B cell (primary cell): ENCODE results near the gene ACTC1. TPM values are rescaled to one million over a fixed set of nuclear protein-coding genes. Genes with fewer than 3 reads are reported as not detected.

Experiments
- ATAC-seq: fragments of 200-7000 bp; cut with Tn5 transposase; one replicate; pipeline ENCODE4 v1.10.0; 2021; ENCODE audit warnings: low read depth, mild to moderate bottlenecking, moderate number of reproducible peaks, moderate library complexity
- CTCF ChIA-PET: fragments of 350-600 bp; sonication (Branson Sonifier 250); formaldehyde crosslinking; loops from one replicate; lab custom pipeline; 2021; ENCODE audit warnings: antibody characterized with exemption, inconsistent platforms; lab: Charles Lee
- POLR2A ChIA-PET: fragments of 350-600 bp; sonication (Branson Sonifier 250); formaldehyde crosslinking; loops from one replicate; lab custom pipeline; 2021; ENCODE audit warnings: antibody characterized with exemption; lab: Charles Lee
- DNase-seq: peaks from one replicate; pipeline ENCODE4 v3.0.0; 2013
- H2AFZ ChIP-seq: 2 replicates; pipeline ENCODE4 v1.6.1; 2012; ENCODE audit warnings: mild to moderate bottlenecking, low read depth, low read length; ENCODE audit not compliant: insufficient read depth, poor library complexity, severe bottlenecking
- H3K27ac ChIP-seq, 2 donors: 1 replicate in 1 of 2; 2 replicates in 1 of 2; pipeline ENCODE4 v1.5.1; 2012 to 2013; ENCODE audit warnings: low read length in 2 of 2, mild to moderate bottlenecking in 2 of 2, moderate library complexity in 1 of 2
- H3K27me3 ChIP-seq, 4 experiments: fragments of 200-600 bp in 1 of 4; sonication (generic) in 1 of 4; replicated peaks in 1 of 4; 1 replicate in 2 of 4; 2 replicates in 2 of 4; pipeline versions ENCODE4 v1.6.1 to v1.7.0; 2013 to 2016; ENCODE audit warnings: low read length in 3 of 4, mild to moderate bottlenecking in 2 of 4, mixed read lengths in 1 of 4, moderate library complexity in 1 of 4; ENCODE audit not compliant: insufficient read depth in 4 of 4, control insufficient read depth in 3 of 4; ENCODE audit errors: control extremely low read depth in 1 of 4
- H3K36me3 ChIP-seq, 2 experiments: replicated peaks in 1 of 2; 1 replicate in 1 of 2; 2 replicates in 1 of 2; pipeline versions ENCODE4 v1.6.1 to v1.7.1; 2013; ENCODE audit warnings: low read length in 1 of 2; ENCODE audit not compliant: insufficient read depth in 2 of 2, control insufficient read depth in 1 of 2; ENCODE audit errors: control extremely low read depth in 1 of 2, extremely low read depth in 1 of 2
- H3K4me1 ChIP-seq, 2 donors: fragments of 200-600 bp in 1 of 2; sonication (generic) in 1 of 2; 1 replicate in 1 of 2; 2 replicates in 1 of 2; pipeline versions ENCODE4 v1.5.1 to v1.6.1; 2013 to 2017; ENCODE audit warnings: low read length in 2 of 2; ENCODE audit not compliant: control insufficient read depth in 2 of 2, insufficient read depth in 2 of 2
- H3K4me2 ChIP-seq: replicated peaks from 2 replicates; pipeline ENCODE3; 2012; ENCODE audit warnings: mild to moderate bottlenecking, low read depth, low read length; ENCODE audit not compliant: poor library complexity, severe bottlenecking
- H3K4me3 ChIP-seq, 5 experiments: fragments of 200-600 bp in 1 of 5; sonication (generic) in 1 of 5; 1 replicate in 3 of 5; 2 replicates in 2 of 5; pipeline versions ENCODE4 v1.5.1 to v1.7.0; 2011 to 2016; ENCODE audit warnings: low read length in 4 of 5, mild to moderate bottlenecking in 4 of 5, low read depth in 2 of 5, control low read depth in 1 of 5, moderate library complexity in 1 of 5; ENCODE audit not compliant: insufficient read depth in 1 of 5; ENCODE audit errors: control extremely low read depth in 1 of 5, extremely low read depth in 1 of 5
- H3K79me2 ChIP-seq: fragments of 200-600 bp; sonication (generic); one replicate; pipeline ENCODE4 v1.6.0; 2016; ENCODE audit warnings: low read length; ENCODE audit not compliant: control insufficient read depth, insufficient read depth
- H3K9ac ChIP-seq: fragments of 200-600 bp; sonication (generic); 2 replicates; pipeline ENCODE4 v1.6.1; 2017; ENCODE audit warnings: mild to moderate bottlenecking, low read length, moderate library complexity
- H3K9me3 ChIP-seq, 3 donors: one replicate each; pipeline versions ENCODE4 v1.6.1 to v1.7.1; 2013; ENCODE audit warnings: low read length in 2 of 3; ENCODE audit not compliant: control insufficient read depth in 2 of 3, insufficient read depth in 1 of 3; ENCODE audit errors: control extremely low read depth in 1 of 3
- H4K20me1 ChIP-seq: 2 replicates; pipeline ENCODE4 v1.6.0; 2012; ENCODE audit warnings: mild to moderate bottlenecking, low read length; ENCODE audit not compliant: insufficient read depth, control insufficient read depth, poor library complexity, severe bottlenecking
- H3K27ac Mint-ChIP-seq: one replicate; pipeline ENCODE4 v1.8.0; 2021; ENCODE audit warnings: mixed read lengths
- H3K27me3 Mint-ChIP-seq: one replicate; pipeline ENCODE4 v1.8.0; 2021; ENCODE audit warnings: mixed read lengths
- H3K4me1 Mint-ChIP-seq: one replicate; pipeline ENCODE4 v1.8.0; 2021; ENCODE audit warnings: mixed read lengths
- H3K4me3 Mint-ChIP-seq: one replicate; pipeline ENCODE4 v1.8.0; 2021; ENCODE audit warnings: mixed read lengths
- H3K9me3 Mint-ChIP-seq: one replicate; pipeline ENCODE4 v1.8.0; 2022; ENCODE audit warnings: mixed read lengths; ENCODE audit not compliant: insufficient read depth
- CTCF ChIP-seq: fragments of 200-600 bp; IDR thresholded peaks from one replicate; pipeline ENCODE4 v1.8.0; 2022; ENCODE audit warnings: antibody characterized with exemption, mild to moderate bottlenecking
- EZH2 ChIP-seq: IDR thresholded peaks from 2 replicates; pipeline ENCODE4 v1.6.1; 2012; ENCODE audit warnings: borderline replicate concordance, low read depth, mild to moderate bottlenecking, moderate library complexity, low read length; ENCODE audit not compliant: insufficient read depth, poor library complexity, severe bottlenecking
- WGBS: methylation state at CpG from one replicate; pipeline ENCODE4 v1.1.5; 2013; ENCODE audit warnings: missing lambda C conversion rate; ENCODE audit not compliant: insufficient coverage; 5-methylcytosine and 5-hydroxymethylcytosine counted together
- intact Hi-C: fragments of 100-400 bp; cut with micrococcal nuclease; formaldehyde crosslinking; loops from one replicate; pipeline ENCODE4 v1.10.0; 2022
- polyA plus RNA-seq: library from polyadenylated mRNA; depleted of rRNA; stranded (reverse); fragments of >200 nt; gene quantifications from 2 replicates; pipeline ENCODE4 v1.2.3, GENCODE V29; 2012
- total RNA-seq, 2 donors: library from RNA; stranded (reverse); fragments of 120-200 nt in 1 of 2; gene quantifications; 1 replicate in 1 of 2; 2 replicates in 1 of 2; pipeline versions ENCODE4 v1.2.3 to v1.2.4, GENCODE V29; 2013 to 2022

The ACTC1 gene
- total and polyA plus RNA-seq, 2 donors (not counting 1 experiment from before 2014, with no cell fraction given) = not detected

- Histone ChIP-seq H3K4me1 (peaks cover 3% of the 10 kb centered on the region in 2 donors), H3K79me2 (no peaks in the 10 kb centered on the region), H3K4me3 (no peak overlapping the region), H3K9me3 (peaks cover 0 to under 1% (median 0%) of the 10 kb centered on the region in 3 donors), H3K36me3 (no peaks in the 10 kb centered on the region), H4K20me1 (no peaks in the 10 kb centered on the region), H2AFZ (no peak overlapping the region), H3K27me3 (peaks cover 0 to 19% (median 13%) of the 10 kb centered on the region in 4 experiments), H3K27ac (no peak overlapping the region), H3K9ac (no peak overlapping the region), H3K4me2 (no peak overlapping the region)
- intact Hi-C loops = no loop called here
- Mint-ChIP-seq H3K4me3 (no peak overlapping the region), H3K4me1 (peaks cover 3% of the 10 kb centered on the region), H3K27me3 (peaks cover 61% of the 10 kb centered on the region), H3K27ac (no peak overlapping the region), H3K9me3 (no peaks in the 10 kb centered on the region)
- ATAC-seq (no peak), DNase-seq (no peak)
- 71% methylated on average over 1 of the region's 3 CpGs for WGBS
- ChIA-PET CTCF (no interaction called here), POLR2A (no interaction called here)
- TF ChIP-seq EZH2 (no peak), CTCF (no peak)
Measured at GRCh38 chr15:34759347-34759746, 36.0 kb downstream of the ACTC1 start.

- H3K4me3 Mint-ChIP-seq = no peak overlapping the region
- intact Hi-C loops = no loop called here
- H3K9ac ChIP-seq = no peak overlapping the region
- no peaks in the 10 kb centered on the region for H3K79me2 ChIP-seq
- no peak overlapping the region for H3K4me3 ChIP-seq
- no peak overlapping the region for H3K27ac ChIP-seq
- H3K9me3 Mint-ChIP-seq = no peaks in the 10 kb centered on the region
- H3K27me3 Mint-ChIP-seq = peaks cover 68% of the 10 kb centered on the region
- H3K4me2 ChIP-seq = no peak overlapping the region
- ChIA-PET POLR2A (no interaction called here), CTCF (no interaction called here)
- H4K20me1 ChIP-seq = no peaks in the 10 kb centered on the region
- H3K27ac Mint-ChIP-seq = no peak overlapping the region
- no peak overlapping the region for H2AFZ ChIP-seq
- DNase-seq (no peak), ATAC-seq (no peak)
- H3K36me3 ChIP-seq = no peaks in the 10 kb centered on the region
- peaks cover 6% of the 10 kb centered on the region for H3K4me1 Mint-ChIP-seq
- WGBS = no CpG with 5 or more reads among the region's 3 CpGs
- H3K4me1 ChIP-seq = peaks cover 3% of the 10 kb centered on the region in 2 donors
- TF ChIP-seq EZH2 = no peak
- TF ChIP-seq CTCF = no peak
- H3K9me3 ChIP-seq = peaks cover 0 to 11% (median 0%) of the 10 kb centered on the region in 3 donors
- peaks cover 0 to 30% (median 17%) of the 10 kb centered on the region in 4 experiments for H3K27me3 ChIP-seq
Measured at GRCh38 chr15:34757262-34757661, 38.1 kb downstream of the ACTC1 start.
